Endothelial cell of umbilical vein (primary cell): Measurements from ENCODE around the gene LRP5. TPM values are rescaled to one million over a fixed set of nuclear protein-coding genes. Genes with fewer than 3 reads are reported as not detected.
A peak's percentile ranks its signal among the peaks of the same experiment; 100 is the strongest.

Experiments used
- BruUV-seq: library from RNA; stranded (reverse); fragments of 400-500 nt; replicated peaks from 2 replicates; lab custom pipeline; 2021; lab: Mats Ljungman, UMichigan
- CTCF ChIA-PET: fragments of 300-600, 350-600 bp; sonication (Branson Sonifier 250); formaldehyde crosslinking; loops from one replicate; lab custom pipeline; 2021; ENCODE audit warnings: antibody characterized with exemption, inconsistent platforms; lab: Charles Lee
- POLR2A ChIA-PET: fragments of 300-600, 350-600 bp; sonication (Branson Sonifier 250); formaldehyde crosslinking; loops from one replicate; lab custom pipeline; 2021; ENCODE audit warnings: antibody characterized with exemption, inconsistent platforms; lab: Charles Lee
- DNase-seq: peaks from one replicate; pipeline ENCODE4 v3.0.0-alpha.2; 2011; ENCODE audit warnings: low read depth, low spot score
- FAIRE-seq: peaks from 2 replicates; lab custom pipeline; 2011; peaks lifted over from hg19 to GRCh38; lab: Jason Lieb, UNC
- H2AFZ ChIP-seq: 2 replicates; pipeline ENCODE4 v1.6.0; 2012; ENCODE audit warnings: low read depth, low read length, control low read depth, inconsistent platforms
- H3K27ac ChIP-seq: 2 replicates; pipeline ENCODE4 v1.5.1; 2011; ENCODE audit warnings: low read depth, mild to moderate bottlenecking, control low read depth, low read length, moderate library complexity; ENCODE audit not compliant: insufficient read depth
- H3K27me3 ChIP-seq, 2 experiments: 2 replicates each; pipeline versions ENCODE4 v1.6.0 to v1.6.1; 2011; ENCODE audit warnings: low read length in 2 of 2, mixed read lengths in 1 of 2; ENCODE audit not compliant: control insufficient read depth in 2 of 2, insufficient read depth in 2 of 2
- H3K36me3 ChIP-seq, 2 experiments: 2 replicates in 1 of 2; 3 replicates in 1 of 2; pipeline ENCODE4 v1.5.1; 2011; ENCODE audit warnings: low read length in 2 of 2, mild to moderate bottlenecking in 1 of 2, moderate library complexity in 1 of 2; ENCODE audit not compliant: control insufficient read depth in 2 of 2, insufficient read depth in 2 of 2; ENCODE audit errors: extremely low read depth in 1 of 2
- H3K4me1 ChIP-seq: 3 replicates; pipeline ENCODE4 v1.5.1; 2011; ENCODE audit warnings: mild to moderate bottlenecking, low read length; ENCODE audit not compliant: control insufficient read depth, insufficient read depth; ENCODE audit errors: extremely low read depth
- H3K4me2 ChIP-seq: 2 replicates; pipeline ENCODE4 v1.6.1; 2011; ENCODE audit warnings: low read length, control low read depth, mixed read lengths; ENCODE audit not compliant: insufficient read depth
- H3K4me3 ChIP-seq, 3 experiments: fragments of 200-600 bp in 1 of 3; sonication (generic), shearing (Covaris generic) in 1 of 3; replicated peaks in 1 of 3; 2 replicates each; pipeline ENCODE4 v1.5.1; 2011 to 2016; ENCODE audit warnings: control low read depth in 3 of 3, low read length in 3 of 3, mild to moderate bottlenecking in 2 of 3, inconsistent platforms in 1 of 3, low read depth in 1 of 3, moderate library complexity in 1 of 3; ENCODE audit not compliant: insufficient read depth in 1 of 3
- H3K79me2 ChIP-seq: 2 replicates; pipeline ENCODE4 v1.6.0; 2012; ENCODE audit warnings: low read length, inconsistent platforms; ENCODE audit not compliant: control insufficient read depth, insufficient read depth
- H3K9ac ChIP-seq: replicated peaks from 2 replicates; pipeline ENCODE3; 2011; ENCODE audit warnings: low read length, control low read depth; ENCODE audit not compliant: insufficient read depth; ENCODE audit errors: extremely low read depth
- H3K9me1 ChIP-seq: replicated peaks from 3 replicates; pipeline ENCODE4 v1.6.0; 2011; ENCODE audit warnings: mild to moderate bottlenecking, low read length; ENCODE audit not compliant: control insufficient read depth, insufficient read depth; ENCODE audit errors: extremely low read depth
- H3K9me3 ChIP-seq: replicated peaks from 2 replicates; pipeline ENCODE4 v1.5.1; 2012; ENCODE audit warnings: low read length, inconsistent platforms; ENCODE audit not compliant: control insufficient read depth, insufficient read depth
- H4K20me1 ChIP-seq: replicated peaks from 2 replicates; pipeline ENCODE3; 2011; ENCODE audit warnings: mild to moderate bottlenecking, low read length; ENCODE audit not compliant: control insufficient read depth, insufficient read depth; ENCODE audit errors: extremely low read depth
- EZH2 ChIP-seq: IDR thresholded peaks from 2 replicates; pipeline ENCODE4 v1.6.1; 2012; ENCODE audit warnings: borderline replicate concordance, low read depth, mild to moderate bottlenecking, moderate library complexity, low read length, inconsistent platforms; ENCODE audit not compliant: severe bottlenecking
- FOS ChIP-seq: IDR thresholded peaks from 2 replicates; pipeline ENCODE4 v1.6.1; 2011; ENCODE audit warnings: mild to moderate bottlenecking, low read length, moderate library complexity, borderline replicate concordance; ENCODE audit not compliant: insufficient read depth
- GATA2 ChIP-seq: IDR thresholded peaks from 2 replicates; pipeline ENCODE4 v1.7.0; 2011; ENCODE audit warnings: low read depth, mild to moderate bottlenecking, moderate library complexity, mixed read lengths, low read length; ENCODE audit not compliant: insufficient read length, insufficient read depth
- JUN ChIP-seq: IDR thresholded peaks from 2 replicates; pipeline ENCODE4 v1.6.1; 2011; ENCODE audit warnings: borderline replicate concordance, low read depth; ENCODE audit not compliant: insufficient read length, insufficient read depth
- MYC ChIP-seq: IDR thresholded peaks from one replicate; pipeline ENCODE4 v1.6.1; 2011; ENCODE audit warnings: mild to moderate bottlenecking, low read depth, low read length
- POLR2A ChIP-seq: IDR thresholded peaks from 2 replicates; pipeline ENCODE4 v1.6.1; 2012; ENCODE audit warnings: low read depth, mild to moderate bottlenecking, control low read depth, low read length
- POLR2AphosphoS5 ChIP-seq: IDR thresholded peaks from 2 replicates; pipeline ENCODE4 v1.6.1; 2012; ENCODE audit warnings: low read depth, mild to moderate bottlenecking, control low read depth, low read length, moderate library complexity; ENCODE audit not compliant: insufficient read depth
- dilution Hi-C: fragments of 300-500 bp; cut with MboI; formaldehyde crosslinking; loops from one replicate; pipeline ENCODE4 v1.15.0; 2019; ENCODE audit warnings: low sequenced_read_pairs; ENCODE audit not compliant: extremely low pct_ligation_motif_present
- intact Hi-C: fragments of 100-400 bp; cut with micrococcal nuclease; formaldehyde crosslinking; loops from one replicate; pipeline ENCODE4 v1.10.0; 2022
- polyA plus RNA-seq, 4 experiments: library from polyadenylated mRNA; depleted of rRNA in 3 of 4; stranded (reverse) in 3 of 4; unstranded in 1 of 4; fragments of >200 nt; gene quantifications; 2 replicates each; pipeline versions ENCODE4 v1.2.1 to v1.2.3, GENCODE V29; 2011 to 2012; ENCODE audit warnings: missing spikeins in 1 of 4
- total RNA-seq: library from RNA; stranded (reverse); gene quantifications from 2 replicates; pipeline ENCODE4 v1.2.3, GENCODE V29; 2021
- TF ChIP-seq, protein P1 (sequence below), 2 donors: IDR thresholded peaks; 1 replicate in 1 of 2; 2 replicates in 1 of 2; pipeline ENCODE4 v1.5.1; 2011; ENCODE audit warnings: low read length in 2 of 2, mild to moderate bottlenecking in 2 of 2, moderate library complexity in 2 of 2, control low read depth in 1 of 2, inconsistent platforms in 1 of 2, low read depth in 1 of 2; ENCODE audit not compliant: insufficient read depth in 1 of 2; ENCODE audit errors: extremely low read depth in 1 of 2
- TF ChIP-seq, protein P2 (sequence below): IDR thresholded peaks from 2 replicates; pipeline ENCODE4 v1.6.1; 2011; ENCODE audit not compliant: insufficient read depth, insufficient read length

The LRP5 gene
- total and polyA plus RNA-seq, 2 donors (not counting 3 experiments of a cell fraction or from before 2014, with no cell fraction given): 35.1 to 51.8 TPM

DNA sequence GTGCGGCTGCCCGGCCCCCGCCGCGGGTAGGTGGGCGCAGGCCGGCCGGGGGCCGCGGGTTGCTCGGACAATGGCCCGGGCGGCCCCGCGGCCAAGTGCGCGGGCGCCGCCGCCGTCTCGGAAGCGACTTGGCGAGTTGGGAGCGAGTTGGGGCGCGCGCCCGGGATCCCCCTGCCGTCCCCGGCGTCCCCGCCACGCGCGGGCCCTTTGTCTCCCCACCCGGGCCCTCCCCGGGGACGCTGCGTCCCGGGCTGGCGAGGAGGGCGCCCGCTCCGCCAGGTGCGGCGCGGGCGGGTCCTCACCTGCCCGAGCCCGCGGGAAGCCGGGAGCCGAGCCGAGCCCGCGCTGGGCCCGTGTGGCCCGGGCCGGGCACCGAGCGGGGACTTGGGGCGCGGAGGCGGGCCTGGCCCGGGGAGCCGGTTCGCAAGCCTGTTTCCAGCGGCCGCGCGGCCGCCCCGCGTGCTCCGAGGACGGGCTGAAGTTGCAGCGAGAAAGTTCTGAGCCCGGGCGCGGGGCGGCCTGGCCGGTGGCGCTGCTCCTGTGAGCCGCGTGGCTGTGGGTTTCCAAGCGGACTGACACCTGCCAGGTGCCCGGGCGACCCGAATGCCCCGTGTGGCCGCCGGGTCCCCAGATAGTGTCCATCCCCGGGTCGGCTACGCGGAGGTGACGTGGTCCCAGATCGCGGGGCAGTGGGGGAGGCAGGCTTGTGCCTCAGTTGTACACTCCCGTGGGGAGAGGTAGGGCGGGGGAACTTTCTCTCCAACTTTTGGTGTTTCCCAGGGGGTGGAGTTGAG is 586 bp downstream of the LRP5 start:
- no peak for FAIRE-seq

DNA sequence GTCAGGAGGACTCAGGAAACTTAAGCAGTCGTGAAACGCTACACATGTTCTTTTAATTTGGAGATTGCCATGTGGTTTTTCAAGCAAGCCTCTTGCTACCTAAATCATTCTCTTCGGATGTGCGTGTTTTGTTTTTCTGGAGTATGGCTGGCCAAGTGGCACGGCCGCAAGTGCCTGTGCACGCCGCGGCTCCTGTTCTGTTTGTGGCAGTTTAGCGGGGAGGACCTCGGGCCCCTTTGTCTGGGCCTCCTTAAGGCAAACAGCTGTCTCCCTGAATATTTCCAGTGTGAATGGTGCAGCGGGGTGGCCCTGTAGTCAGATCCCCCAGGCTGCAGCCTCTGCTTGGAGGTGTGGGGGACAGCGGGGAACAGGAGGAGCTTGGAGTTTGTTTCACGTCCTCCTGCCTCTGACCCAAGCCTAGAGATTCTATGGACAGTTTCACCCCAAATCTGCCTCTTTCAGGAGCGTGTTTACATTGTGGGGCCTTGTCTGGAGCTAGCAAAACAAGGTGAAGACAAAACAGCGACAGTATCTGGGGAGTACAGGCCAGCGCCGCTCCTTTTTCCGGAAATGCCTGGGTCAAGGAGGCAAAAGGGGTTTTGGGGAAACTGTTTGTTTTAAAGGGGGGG is 1.3 kb downstream of the LRP5 start:
- no peaks in the 10 kb centered on the region for H3K9me1 ChIP-seq
- no peaks in the 10 kb centered on the region for H4K20me1 ChIP-seq
- DNase-seq (peak; percentile 35), FAIRE-seq (no peak)
- intact Hi-C loops (loop anchor here (1.0 to 5.0 kb wide), 2 partner anchors 67 to 134 kb away; no protein-coding TSS in a partner anchor), dilution Hi-C loops (no loop called here)
- peak overlapping the region; percentile 72 for H3K4me2 ChIP-seq
- H3K79me2 ChIP-seq: peaks cover 46% of the 10 kb centered on the region
- peaks cover 25% of the 10 kb centered on the region for H3K4me1 ChIP-seq
- peak overlapping the region; percentile 19 for H2AFZ ChIP-seq
- ChIA-PET POLR2A (interaction anchor here (1.2 kb wide), 1 partner anchor 67 kb away, joined by 4 read pairs; no protein-coding TSS in a partner anchor), CTCF (interaction anchor here (0.7 to 1.6 kb wide), 7 partner anchors 12 to 124 kb away, joined by 3 to 10 read pairs (median 4); no protein-coding TSS in a partner anchor)
- H3K9ac ChIP-seq: peak overlapping the region; percentile 70
- H3K4me3 ChIP-seq: peak overlapping the region; percentile 33 to 88 (median 78)
- peak overlapping the region; percentile 69 for H3K27ac ChIP-seq
- TF ChIP-seq FOS: no peak
- TF ChIP-seq, protein P1, sequence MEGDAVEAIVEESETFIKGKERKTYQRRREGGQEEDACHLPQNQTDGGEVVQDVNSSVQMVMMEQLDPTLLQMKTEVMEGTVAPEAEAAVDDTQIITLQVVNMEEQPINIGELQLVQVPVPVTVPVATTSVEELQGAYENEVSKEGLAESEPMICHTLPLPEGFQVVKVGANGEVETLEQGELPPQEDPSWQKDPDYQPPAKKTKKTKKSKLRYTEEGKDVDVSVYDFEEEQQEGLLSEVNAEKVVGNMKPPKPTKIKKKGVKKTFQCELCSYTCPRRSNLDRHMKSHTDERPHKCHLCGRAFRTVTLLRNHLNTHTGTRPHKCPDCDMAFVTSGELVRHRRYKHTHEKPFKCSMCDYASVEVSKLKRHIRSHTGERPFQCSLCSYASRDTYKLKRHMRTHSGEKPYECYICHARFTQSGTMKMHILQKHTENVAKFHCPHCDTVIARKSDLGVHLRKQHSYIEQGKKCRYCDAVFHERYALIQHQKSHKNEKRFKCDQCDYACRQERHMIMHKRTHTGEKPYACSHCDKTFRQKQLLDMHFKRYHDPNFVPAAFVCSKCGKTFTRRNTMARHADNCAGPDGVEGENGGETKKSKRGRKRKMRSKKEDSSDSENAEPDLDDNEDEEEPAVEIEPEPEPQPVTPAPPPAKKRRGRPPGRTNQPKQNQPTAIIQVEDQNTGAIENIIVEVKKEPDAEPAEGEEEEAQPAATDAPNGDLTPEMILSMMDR (IDR thresholded peaks at IDR 0.05; ENCODE audit: extremely low read depth in 1 of 2, insufficient read depth in 1 of 2, low read depth in 1 of 2, low read length in 2 of 2): no peak
- TF ChIP-seq POLR2A: no peak
- TF ChIP-seq MYC: no peak
- TF ChIP-seq, protein P2, sequence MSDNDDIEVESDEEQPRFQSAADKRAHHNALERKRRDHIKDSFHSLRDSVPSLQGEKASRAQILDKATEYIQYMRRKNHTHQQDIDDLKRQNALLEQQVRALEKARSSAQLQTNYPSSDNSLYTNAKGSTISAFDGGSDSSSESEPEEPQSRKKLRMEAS: no peak
- no peak for TF ChIP-seq GATA2
- no peak for TF ChIP-seq POLR2AphosphoS5
- TF ChIP-seq EZH2: no peak
- no peak for TF ChIP-seq JUN
- BruUV-seq: TSS peak; percentile 39
- H3K36me3 ChIP-seq: no peaks in the 10 kb centered on the region
- H3K9me3 ChIP-seq: no peaks in the 10 kb centered on the region
- no peaks in the 10 kb centered on the region for H3K27me3 ChIP-seq

More for the DNA sequence above, 586 bp downstream of the LRP5 start:
- no peak for DNase-seq
- dilution Hi-C loops (no loop called here), intact Hi-C loops (loop anchor here (5.0 kb wide), 1 partner anchor 134 kb away; no protein-coding TSS in a partner anchor)
- Histone ChIP-seq H3K9ac (peak overlapping the region; percentile 70), H4K20me1 (no peaks in the 10 kb centered on the region), H3K36me3 (no peaks in the 10 kb centered on the region), H3K9me3 (no peaks in the 10 kb centered on the region), H3K4me1 (peaks cover 25% of the 10 kb centered on the region), H3K27ac (peak overlapping the region; percentile 69), H3K4me3 (peak overlapping the region; percentile 33 to 88 (median 78)), H3K79me2 (peaks cover 43% of the 10 kb centered on the region), H2AFZ (peak overlapping the region; percentile 21), H3K27me3 (no peaks in the 10 kb centered on the region), H3K9me1 (no peaks in the 10 kb centered on the region), H3K4me2 (peak overlapping the region; percentile 72)
- POLR2A ChIA-PET: no interaction called here
- no TSS peak for BruUV-seq
- TF ChIP-seq MYC: no peak
- peak; percentile 39 for TF ChIP-seq POLR2A
- CTCF ChIA-PET: interaction anchor here (0.8 to 2.3 kb wide), 3 partner anchors 15 to 70 kb away, joined by 3 to 11 read pairs (median 10); no protein-coding TSS in a partner anchor
